Neural crest cell (in vitro differentiated cells): Measurements from ENCODE around the gene ACSBG1. TPM values are rescaled to one million over a fixed set of nuclear protein-coding genes. Genes with fewer than 3 reads are reported as not detected.

Experiments
- DNase-seq: peaks from one replicate; pipeline ENCODE4 v3.0.0; 2021; ENCODE audit warnings: low read depth, mixed read lengths, low spot score
- H3K27ac Mint-ChIP-seq: one replicate; pipeline ENCODE4 v1.8.0; 2021; ENCODE audit warnings: mild to moderate bottlenecking, mixed read lengths; ENCODE audit not compliant: unreplicated experiment
- H3K27me3 Mint-ChIP-seq: 2 replicates; pipeline ENCODE4 v1.8.0; 2021; ENCODE audit warnings: low read depth, mild to moderate bottlenecking, mixed read lengths
- H3K36me3 Mint-ChIP-seq: 2 replicates; pipeline ENCODE4 v1.8.0; 2021; ENCODE audit warnings: low read depth, mild to moderate bottlenecking, mixed read lengths
- H3K4me1 Mint-ChIP-seq: 2 replicates; pipeline ENCODE4 v1.8.0; 2021; ENCODE audit warnings: mixed read lengths
- H3K4me3 Mint-ChIP-seq: one replicate; pipeline ENCODE4 v1.8.0; 2021; ENCODE audit warnings: mild to moderate bottlenecking, mixed read lengths
- H3K9me3 Mint-ChIP-seq: 2 replicates; pipeline ENCODE4 v1.8.0; 2021; ENCODE audit warnings: mixed read lengths
- CTCF ChIP-seq: fragments of 200-600 bp; sonication (generic); conservative IDR thresholded peaks from 2 replicates; pipeline ENCODE4 v1.5.0; 2021; ENCODE audit warnings: antibody characterized with exemption, mild to moderate bottlenecking
- total RNA-seq: library from RNA; stranded (reverse); gene quantifications from 2 replicates; pipeline ENCODE4 v1.2.1, GENCODE V29; 2021

ACSBG1 gene
- total RNA-seq, 1 donor from 2014 or later, result 4.9 TPM

- Mint-ChIP-seq H3K27me3 (no peaks in the 10 kb centered on the region), H3K4me1 (no peaks in the 10 kb centered on the region), H3K36me3 (peaks cover 4% of the 10 kb centered on the region), H3K27ac (no peak overlapping the region), H3K4me3 (no peak overlapping the region), H3K9me3 (no peaks in the 10 kb centered on the region)
- TF ChIP-seq CTCF, result peak; percentile 78
- DNase-seq, result peak; percentile 67
Observed at GRCh38 chr15:78177447-78177873, 56.9 kb downstream of the ACSBG1 start.

- no peaks in the 10 kb centered on the region for H3K27me3 Mint-ChIP-seq
- no peak for TF ChIP-seq CTCF
- no peak overlapping the region for H3K27ac Mint-ChIP-seq
- H3K4me3 Mint-ChIP-seq, result no peak overlapping the region
- H3K4me1 Mint-ChIP-seq, result no peaks in the 10 kb centered on the region
- no peak for DNase-seq
- H3K9me3 Mint-ChIP-seq, result no peaks in the 10 kb centered on the region
- H3K36me3 Mint-ChIP-seq, result peaks cover 15% of the 10 kb centered on the region
Observed at GRCh38 chr15:78175330-78175729, 59.0 kb downstream of the ACSBG1 start.

GRCh38 chr15:78174401-78174800 lies 60.0 kb downstream of the ACSBG1 start:
- H3K4me3 Mint-ChIP-seq, result no peak overlapping the region
- TF ChIP-seq CTCF, result no peak
- no peaks in the 10 kb centered on the region for H3K9me3 Mint-ChIP-seq
- no peak for DNase-seq
- H3K36me3 Mint-ChIP-seq, result peaks cover 15% of the 10 kb centered on the region
- no peaks in the 10 kb centered on the region for H3K27me3 Mint-ChIP-seq
- peak overlapping the region; percentile 90 for H3K27ac Mint-ChIP-seq
- H3K4me1 Mint-ChIP-seq, result no peaks in the 10 kb centered on the region

GRCh38 chr15:78171864-78172472 lies 62.4 kb downstream of the ACSBG1 start:
- Mint-ChIP-seq H3K9me3 (no peaks in the 10 kb centered on the region), H3K27me3 (no peaks in the 10 kb centered on the region), H3K36me3 (peaks cover 18% of the 10 kb centered on the region), H3K4me1 (no peaks in the 10 kb centered on the region), H3K4me3 (no peak overlapping the region), H3K27ac (no peak overlapping the region)
- no peak for TF ChIP-seq CTCF
- DNase-seq, result no peak

- Mint-ChIP-seq H3K9me3 (no peaks in the 10 kb centered on the region), H3K4me1 (no peaks in the 10 kb centered on the region), H3K4me3 (no peak overlapping the region), H3K27ac (no peak overlapping the region), H3K27me3 (no peaks in the 10 kb centered on the region), H3K36me3 (peaks cover 20% of the 10 kb centered on the region)
- no peak for TF ChIP-seq CTCF
- no peak for DNase-seq
Observed at GRCh38 chr15:78170848-78171773, 63.3 kb downstream of the ACSBG1 start.
